Stimulated activated naive CD8-positive, alpha-beta T cell treated with anti-CD3 and anti-CD28 coated beads, Interleukin-15, Interleukin-2, amounts not matched to agents 100 ng/mL and 50 ng/mL, for 24 hours (primary cell): ENCODE data around the gene FAM120A.

ENCODE experiments used
- H3K27ac Mint-ChIP-seq: one replicate; pipeline ENCODE4 v1.8.0; 2021; ENCODE audit warnings: mild to moderate bottlenecking, mixed read lengths
- H3K27me3 Mint-ChIP-seq: one replicate; pipeline ENCODE4 v1.8.0; 2021; ENCODE audit warnings: mixed read lengths
- H3K36me3 Mint-ChIP-seq: one replicate; pipeline ENCODE4 v1.8.0; 2021; ENCODE audit warnings: low read depth, mixed read lengths
- H3K4me1 Mint-ChIP-seq: one replicate; pipeline ENCODE4 v1.8.0; 2021; ENCODE audit warnings: low read depth, mixed read lengths
- H3K4me3 Mint-ChIP-seq: one replicate; pipeline ENCODE4 v1.8.0; 2021; ENCODE audit warnings: mild to moderate bottlenecking, mixed read lengths
- H3K9me3 Mint-ChIP-seq: one replicate; pipeline ENCODE4 v1.8.0; 2021; ENCODE audit warnings: mixed read lengths

Gene FAM120A, protein sequence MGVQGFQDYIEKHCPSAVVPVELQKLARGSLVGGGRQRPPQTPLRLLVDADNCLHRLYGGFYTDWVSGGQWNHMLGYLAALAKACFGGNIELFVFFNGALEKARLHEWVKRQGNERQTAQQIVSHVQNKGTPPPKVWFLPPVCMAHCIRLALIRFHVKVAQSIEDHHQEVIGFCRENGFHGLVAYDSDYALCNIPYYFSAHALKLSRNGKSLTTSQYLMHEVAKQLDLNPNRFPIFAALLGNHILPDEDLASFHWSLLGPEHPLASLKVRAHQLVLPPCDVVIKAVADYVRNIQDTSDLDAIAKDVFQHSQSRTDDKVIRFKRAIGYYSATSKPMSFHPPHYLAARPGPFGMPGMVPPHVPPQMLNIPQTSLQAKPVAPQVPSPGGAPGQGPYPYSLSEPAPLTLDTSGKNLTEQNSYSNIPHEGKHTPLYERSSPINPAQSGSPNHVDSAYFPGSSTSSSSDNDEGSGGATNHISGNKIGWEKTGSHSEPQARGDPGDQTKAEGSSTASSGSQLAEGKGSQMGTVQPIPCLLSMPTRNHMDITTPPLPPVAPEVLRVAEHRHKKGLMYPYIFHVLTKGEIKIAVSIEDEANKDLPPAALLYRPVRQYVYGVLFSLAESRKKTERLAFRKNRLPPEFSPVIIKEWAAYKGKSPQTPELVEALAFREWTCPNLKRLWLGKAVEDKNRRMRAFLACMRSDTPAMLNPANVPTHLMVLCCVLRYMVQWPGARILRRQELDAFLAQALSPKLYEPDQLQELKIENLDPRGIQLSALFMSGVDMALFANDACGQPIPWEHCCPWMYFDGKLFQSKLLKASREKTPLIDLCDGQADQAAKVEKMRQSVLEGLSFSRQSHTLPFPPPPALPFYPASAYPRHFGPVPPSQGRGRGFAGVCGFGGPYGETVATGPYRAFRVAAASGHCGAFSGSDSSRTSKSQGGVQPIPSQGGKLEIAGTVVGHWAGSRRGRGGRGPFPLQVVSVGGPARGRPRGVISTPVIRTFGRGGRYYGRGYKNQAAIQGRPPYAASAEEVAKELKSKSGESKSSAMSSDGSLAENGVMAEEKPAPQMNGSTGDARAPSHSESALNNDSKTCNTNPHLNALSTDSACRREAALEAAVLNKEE

DNA sequence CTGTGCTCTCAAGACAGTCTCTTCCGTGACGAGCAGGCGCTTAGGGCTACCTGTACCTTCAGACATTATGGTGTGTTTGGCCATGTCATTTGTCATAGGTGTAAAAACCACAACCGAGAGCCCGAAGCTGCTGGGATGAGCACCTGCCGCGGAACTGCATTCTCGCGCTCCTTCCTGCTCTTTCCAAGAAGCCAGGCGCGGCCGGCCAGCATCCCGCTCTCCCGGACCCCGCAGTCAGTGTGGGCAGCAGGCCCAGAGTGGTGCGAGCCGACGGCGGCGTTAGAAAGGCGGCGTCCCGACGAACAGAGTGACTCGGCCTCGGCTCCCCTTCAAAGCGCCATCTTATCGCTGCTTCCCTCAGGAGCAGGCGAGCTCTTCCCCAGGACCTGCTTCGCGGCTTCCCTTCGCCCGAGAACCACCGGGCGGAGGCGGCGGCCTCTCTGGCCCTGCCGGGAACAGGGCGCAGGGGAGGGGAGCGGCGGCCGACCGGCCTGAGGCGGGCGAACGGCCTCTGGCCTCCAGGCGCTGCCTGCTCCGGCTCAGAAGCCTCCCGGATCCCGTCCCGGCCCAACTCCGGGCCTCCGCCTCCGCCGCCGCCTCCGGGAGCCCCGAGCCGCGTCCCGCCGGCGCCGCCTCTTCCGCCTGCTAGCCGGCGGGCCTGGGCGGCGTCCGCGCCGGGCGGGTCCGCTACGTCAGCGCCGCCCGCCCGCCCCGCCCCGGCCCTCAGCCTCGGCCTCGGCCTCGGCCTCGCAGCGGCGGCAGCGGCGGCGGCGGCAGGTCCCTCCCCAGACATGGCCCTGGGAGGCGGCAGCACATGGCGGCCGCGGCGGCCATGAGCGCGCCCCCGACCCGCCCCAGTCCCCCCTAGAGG, at the start of gene FAM120A:
FAM120A (plus strand) TSS at position 741 of the 871 bp plus-strand sequence. CDS start 231 bp downstream, outside the sequence.
- H3K9me3 Mint-ChIP-seq: no peaks in the 10 kb centered on the region
- H3K36me3 Mint-ChIP-seq: peaks cover 61% of the 10 kb centered on the region
- peaks cover 42% of the 10 kb centered on the region for H3K4me1 Mint-ChIP-seq
- H3K27ac Mint-ChIP-seq: peak within 1 kb of the TSS; percentile 95
- no peaks in the 10 kb centered on the region for H3K27me3 Mint-ChIP-seq
- peak within 1 kb of the TSS; percentile 94 for H3K4me3 Mint-ChIP-seq

DNA sequence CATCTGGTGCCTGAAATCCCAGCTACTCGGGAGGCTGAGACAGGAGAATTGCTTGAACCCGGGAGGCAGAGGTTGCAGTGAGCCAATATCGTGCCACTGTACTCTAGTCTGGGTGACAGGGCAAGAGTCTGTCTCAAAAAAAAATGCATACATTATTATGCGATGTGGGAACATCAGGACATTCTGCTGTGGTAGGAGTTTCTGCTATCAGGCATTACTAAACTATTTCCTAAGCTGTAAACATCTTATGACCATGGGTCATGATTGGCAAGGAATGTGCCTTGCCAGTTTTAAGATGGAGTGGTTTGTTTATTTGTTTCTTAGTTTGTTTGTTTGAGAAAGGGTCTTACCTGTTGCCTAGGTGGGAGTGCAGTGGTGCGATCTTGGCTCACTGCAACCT, 45.1 kb upstream of the FAM120A start:
- no peak overlapping the region for H3K4me3 Mint-ChIP-seq
- peaks cover 9% of the 10 kb centered on the region for H3K27me3 Mint-ChIP-seq
- H3K36me3 Mint-ChIP-seq: no peaks in the 10 kb centered on the region
- H3K4me1 Mint-ChIP-seq: no peaks in the 10 kb centered on the region
- H3K9me3 Mint-ChIP-seq: no peaks in the 10 kb centered on the region
- H3K27ac Mint-ChIP-seq: no peak overlapping the region

DNA sequence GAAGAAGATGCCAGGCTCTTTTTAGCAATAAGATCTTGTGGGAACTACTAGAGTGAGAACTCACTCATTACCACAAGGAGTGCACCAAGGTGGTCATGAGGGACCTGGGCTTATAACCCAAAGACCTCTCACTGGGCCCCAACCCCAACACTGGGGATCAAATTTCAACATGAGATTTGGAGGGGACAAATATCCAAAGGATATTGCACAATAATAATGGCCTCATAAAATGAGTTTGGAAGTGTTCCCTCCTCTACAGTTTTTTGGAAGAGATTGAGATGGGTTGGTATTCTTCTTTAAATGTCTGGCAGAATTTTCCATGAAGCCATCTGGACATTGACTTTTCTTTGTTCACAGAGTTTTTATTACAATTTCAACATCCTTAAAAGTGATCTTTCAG, 38.0 kb upstream of the FAM120A start:
- no peak overlapping the region for H3K27ac Mint-ChIP-seq
- H3K4me1 Mint-ChIP-seq: peaks cover 7% of the 10 kb centered on the region
- no peaks in the 10 kb centered on the region for H3K36me3 Mint-ChIP-seq
- peaks cover 32% of the 10 kb centered on the region for H3K27me3 Mint-ChIP-seq
- no peaks in the 10 kb centered on the region for H3K9me3 Mint-ChIP-seq
- H3K4me3 Mint-ChIP-seq: no peak overlapping the region

DNA sequence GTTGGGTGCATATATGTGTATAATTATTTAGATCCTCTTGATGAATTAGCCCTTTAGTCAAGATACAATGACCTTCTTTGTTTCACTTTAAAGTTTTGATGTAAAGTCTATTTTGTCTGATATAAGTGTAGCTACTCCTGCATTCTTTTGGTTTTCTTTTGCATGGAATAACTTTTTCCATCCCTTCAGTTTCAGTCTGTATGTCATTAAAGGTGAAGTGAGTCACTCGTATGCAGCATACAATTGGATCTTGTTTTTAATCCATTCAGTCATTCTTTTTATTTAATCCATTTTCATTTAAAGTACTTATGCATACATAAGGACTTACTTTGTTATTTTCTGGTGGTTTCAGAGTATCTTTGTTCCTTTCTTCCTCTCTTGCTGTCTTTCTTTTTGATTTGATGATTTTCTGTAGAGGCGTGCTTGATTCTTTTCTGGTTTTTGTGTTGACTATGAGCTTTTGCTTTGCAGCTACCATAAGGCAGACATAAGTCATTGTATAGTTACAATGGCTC, 36.3 kb upstream of the FAM120A start:
- Mint-ChIP-seq H3K9me3 (peaks cover 9% of the 10 kb centered on the region), H3K27me3 (peaks cover 29% of the 10 kb centered on the region)

DNA sequence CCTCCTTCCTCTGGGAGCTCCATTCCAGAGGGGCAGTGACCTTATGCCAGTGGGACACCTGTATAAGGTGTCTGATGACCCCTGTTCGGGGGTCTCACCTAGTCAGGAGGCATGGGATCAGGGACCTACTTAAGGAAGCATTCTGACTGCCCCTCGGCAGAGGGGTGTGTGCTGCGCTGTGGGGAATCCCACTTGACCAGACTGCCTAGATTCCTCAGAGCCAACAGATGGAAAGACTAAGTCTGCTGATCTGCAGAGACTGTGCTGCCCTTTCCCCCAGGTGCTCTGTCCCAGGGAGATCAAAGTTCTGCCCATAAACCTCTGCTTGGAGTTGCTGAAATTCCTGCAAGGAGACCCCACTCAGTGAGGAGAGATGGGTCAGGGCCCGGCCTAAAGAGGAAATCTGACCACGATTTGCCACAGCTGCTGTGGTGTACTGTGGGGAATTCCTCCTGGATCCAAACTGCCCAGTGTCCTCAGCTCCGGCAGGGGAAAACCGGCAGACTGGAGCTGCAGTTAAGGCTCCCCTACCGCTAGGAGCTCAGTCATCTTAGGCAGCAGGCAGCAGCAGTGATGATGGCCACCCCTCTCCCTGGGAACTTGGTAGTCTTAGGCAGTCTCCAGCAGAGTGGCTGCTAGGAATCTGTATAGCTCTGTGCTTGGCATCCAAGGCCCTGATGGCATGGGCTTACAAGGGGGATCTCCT, 34.8 kb upstream of the FAM120A start:
- no peak overlapping the region for H3K27ac Mint-ChIP-seq
- H3K9me3 Mint-ChIP-seq: peaks cover 9% of the 10 kb centered on the region

More for the DNA sequence above, 36.3 kb upstream of the FAM120A start:
- Mint-ChIP-seq H3K27ac (no peak overlapping the region), H3K4me3 (no peak overlapping the region), H3K4me1 (peaks cover 7% of the 10 kb centered on the region), H3K36me3 (peaks cover 6% of the 10 kb centered on the region)

DNA sequence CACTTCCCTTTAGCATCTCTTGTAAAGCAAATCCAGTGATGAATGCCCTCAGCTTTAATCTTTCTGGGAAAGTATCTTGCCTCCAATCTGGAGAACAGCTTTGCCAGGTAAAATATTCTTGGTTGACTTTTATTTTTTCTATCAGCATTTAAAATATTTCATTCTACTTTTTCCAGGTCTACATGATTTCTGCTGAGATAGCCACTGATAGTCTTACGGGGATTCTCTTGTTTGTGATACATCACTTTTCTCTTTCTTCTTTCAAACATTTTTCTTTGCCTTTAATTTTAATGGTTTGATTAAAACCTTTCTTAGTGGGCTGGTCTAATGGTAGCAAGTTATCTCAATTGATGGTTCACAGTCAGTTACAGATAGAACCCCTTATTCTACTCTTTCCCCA, 33.9 kb upstream of the FAM120A start:
- Mint-ChIP-seq H3K9me3 (peaks cover 9% of the 10 kb centered on the region), H3K27me3 (peaks cover 23% of the 10 kb centered on the region), H3K27ac (no peak overlapping the region), H3K36me3 (peaks cover 6% of the 10 kb centered on the region), H3K4me1 (peaks cover 7% of the 10 kb centered on the region), H3K4me3 (no peak overlapping the region)

More for the DNA sequence above, 34.8 kb upstream of the FAM120A start:
- H3K4me3 Mint-ChIP-seq: no peak overlapping the region
- H3K36me3 Mint-ChIP-seq: peaks cover 6% of the 10 kb centered on the region
- peaks cover 7% of the 10 kb centered on the region for H3K4me1 Mint-ChIP-seq
- H3K27me3 Mint-ChIP-seq: peaks cover 29% of the 10 kb centered on the region

DNA sequence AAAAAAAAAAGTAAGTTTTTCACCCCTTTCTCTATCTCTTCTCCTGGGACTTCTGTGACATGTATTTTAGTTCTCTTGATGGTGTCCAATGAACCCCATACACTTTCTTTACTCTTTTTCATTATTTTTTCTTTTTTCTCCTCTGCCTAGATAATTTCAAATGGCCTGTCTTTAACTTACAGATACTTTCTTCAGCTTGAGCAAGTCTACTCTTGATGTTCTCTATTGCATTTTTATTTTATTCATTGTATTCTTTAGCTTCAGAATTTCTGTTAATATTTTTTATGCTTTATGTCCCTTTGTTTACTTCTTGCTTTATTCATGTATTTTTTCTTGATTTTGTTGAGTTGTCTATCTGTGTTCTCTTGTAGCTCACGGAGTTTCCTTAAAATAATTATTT, 32.5 kb upstream of the FAM120A start:
- Mint-ChIP-seq H3K27ac (no peak overlapping the region), H3K4me3 (no peak overlapping the region), H3K4me1 (peaks cover 7% of the 10 kb centered on the region), H3K27me3 (peaks cover 13% of the 10 kb centered on the region), H3K36me3 (peaks cover 6% of the 10 kb centered on the region), H3K9me3 (peaks cover 9% of the 10 kb centered on the region)

DNA sequence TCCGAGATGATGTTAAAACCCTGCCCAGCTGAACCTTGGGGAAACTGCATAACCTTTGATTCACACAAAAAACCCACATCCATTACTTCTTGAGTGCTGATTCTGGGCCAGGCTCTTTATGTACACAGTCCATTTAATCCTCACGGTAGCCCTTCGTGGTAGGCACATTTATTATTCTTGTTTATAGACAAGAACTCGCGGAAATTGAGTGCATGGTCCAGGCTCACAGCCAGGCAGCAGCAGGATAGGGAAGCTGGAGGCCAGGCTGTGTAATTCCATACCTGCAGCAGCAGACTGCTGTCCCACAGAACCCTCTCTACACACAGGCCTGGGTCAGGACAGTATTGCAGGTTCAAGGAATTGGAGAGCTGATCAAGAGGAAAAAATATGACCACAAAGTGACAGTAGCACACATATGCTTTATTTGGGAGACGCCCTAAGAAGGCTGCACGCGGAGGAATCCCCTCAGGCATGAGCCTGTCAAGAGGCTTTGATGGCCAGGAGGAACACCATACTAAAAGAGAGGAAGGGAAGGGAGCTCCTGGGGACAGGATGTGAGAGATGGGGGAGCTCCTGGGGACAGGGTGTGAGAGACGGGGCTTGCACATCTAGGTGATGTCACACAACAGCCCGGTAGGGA, 28.4 kb upstream of the FAM120A start:
- Mint-ChIP-seq H3K27me3 (peaks cover 11% of the 10 kb centered on the region), H3K4me1 (no peaks in the 10 kb centered on the region), H3K27ac (no peak overlapping the region), H3K36me3 (peaks cover 6% of the 10 kb centered on the region), H3K4me3 (no peak overlapping the region), H3K9me3 (peaks cover 13% of the 10 kb centered on the region)

DNA sequence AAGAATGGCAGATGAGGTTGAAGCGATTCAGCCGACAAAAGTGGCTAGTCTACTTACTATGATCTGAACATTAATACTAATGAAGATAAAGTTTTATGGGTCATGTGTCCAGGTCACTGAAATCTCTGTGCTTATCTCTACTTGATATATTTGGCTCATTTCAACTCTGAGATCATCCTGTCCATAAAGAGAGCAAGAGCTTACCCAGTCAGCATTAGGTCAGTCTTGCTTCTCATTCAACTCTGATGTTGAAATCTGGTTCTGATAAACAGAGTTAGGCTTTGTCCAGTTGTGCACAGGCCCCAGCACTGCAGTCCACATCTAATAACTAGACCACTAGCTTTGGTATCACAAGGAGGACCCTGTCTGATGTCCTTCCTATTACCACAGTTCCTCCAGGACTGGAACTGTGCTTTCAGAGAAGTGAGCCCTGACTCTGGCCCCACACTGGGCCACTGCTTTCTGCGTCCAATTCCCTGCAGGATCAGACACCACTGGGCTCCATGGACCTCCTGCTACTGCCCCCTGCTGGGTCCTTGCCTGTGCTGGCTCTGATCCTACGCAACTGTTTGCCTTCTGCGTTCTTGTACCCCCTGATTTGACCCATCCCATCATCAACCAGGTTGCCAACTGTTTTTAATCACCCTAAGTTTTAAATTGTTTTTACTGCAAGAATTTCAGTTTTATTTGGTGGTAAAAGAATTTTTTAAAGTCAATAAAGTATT, 23.7 kb upstream of the FAM120A start:
- Mint-ChIP-seq H3K4me3 (no peak overlapping the region), H3K4me1 (no peaks in the 10 kb centered on the region), H3K27ac (no peak overlapping the region), H3K9me3 (peaks cover 4% of the 10 kb centered on the region), H3K36me3 (no peaks in the 10 kb centered on the region), H3K27me3 (peaks cover 11% of the 10 kb centered on the region)

DNA sequence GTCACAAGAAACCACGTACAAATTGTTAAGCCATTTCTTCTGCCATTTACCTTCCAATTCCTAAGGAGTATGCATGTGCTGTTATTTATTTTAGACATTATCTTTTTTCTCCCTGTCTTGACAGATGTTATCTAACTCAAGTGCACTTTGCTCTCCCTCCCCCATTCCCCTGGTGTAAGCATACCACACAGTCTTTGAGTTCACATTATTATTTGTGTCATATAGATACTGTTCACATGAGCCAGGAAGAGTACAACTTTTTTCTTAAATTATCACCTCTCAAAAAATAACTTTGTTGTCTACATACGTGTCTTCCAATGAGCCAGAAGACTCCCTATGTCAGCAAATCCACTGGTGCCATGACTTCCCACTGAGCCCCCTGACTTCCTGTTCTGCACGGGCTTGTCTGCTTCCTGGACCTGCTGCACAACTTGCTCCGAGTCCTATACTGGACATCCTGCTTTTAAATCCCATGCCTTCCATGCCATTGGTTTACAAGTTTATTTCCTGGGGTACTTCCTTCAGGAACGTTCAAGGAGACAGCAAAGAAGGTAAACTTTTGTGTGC, 19.9 kb upstream of the FAM120A start:
- Mint-ChIP-seq H3K36me3 (no peaks in the 10 kb centered on the region), H3K27me3 (no peaks in the 10 kb centered on the region), H3K4me1 (no peaks in the 10 kb centered on the region), H3K9me3 (no peaks in the 10 kb centered on the region), H3K4me3 (no peak overlapping the region), H3K27ac (no peak overlapping the region)

DNA sequence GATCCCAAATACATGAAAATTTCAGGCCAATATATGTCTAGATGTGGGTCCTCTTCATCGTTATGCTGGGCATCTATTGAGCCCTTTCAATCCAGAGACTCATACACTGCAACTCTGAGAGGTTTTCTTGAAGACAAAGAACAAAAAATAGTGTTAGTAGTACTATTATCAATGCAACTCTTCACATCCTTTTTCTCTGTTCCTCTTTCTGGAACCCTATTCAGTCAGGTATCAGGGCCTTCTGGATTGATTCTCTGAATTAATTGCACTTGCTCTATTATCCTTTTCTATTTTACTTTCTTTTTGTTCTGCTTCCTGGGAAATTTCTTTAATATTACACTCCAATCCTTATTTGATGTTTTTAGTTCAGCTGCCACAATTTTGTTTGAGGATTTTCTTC, 18.5 kb upstream of the FAM120A start:
- H3K27ac Mint-ChIP-seq: no peak overlapping the region
- H3K4me1 Mint-ChIP-seq: no peaks in the 10 kb centered on the region
- no peak overlapping the region for H3K4me3 Mint-ChIP-seq
- H3K36me3 Mint-ChIP-seq: no peaks in the 10 kb centered on the region
- H3K9me3 Mint-ChIP-seq: no peaks in the 10 kb centered on the region
- no peaks in the 10 kb centered on the region for H3K27me3 Mint-ChIP-seq

DNA sequence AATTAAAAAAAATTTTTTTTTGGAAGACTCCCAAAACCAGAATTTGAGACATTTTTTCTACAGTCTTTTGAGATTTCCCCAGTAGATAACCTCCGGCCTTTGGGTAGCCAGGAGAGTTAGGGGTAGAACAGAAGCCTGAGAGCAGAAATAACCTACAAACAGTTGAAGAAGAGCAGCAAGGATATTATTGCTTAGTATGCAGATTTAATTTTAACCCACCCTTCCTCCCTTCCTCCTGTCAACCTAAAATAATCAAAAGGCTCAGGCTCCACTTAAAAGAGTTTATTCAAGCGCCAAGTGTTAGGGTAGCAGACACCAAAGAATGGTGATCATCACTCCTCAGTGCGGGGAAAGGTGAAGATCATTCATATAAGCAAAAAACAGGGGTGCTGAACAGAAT, 17.4 kb upstream of the FAM120A start:
- H3K4me3 Mint-ChIP-seq: no peak overlapping the region
- H3K27me3 Mint-ChIP-seq: no peaks in the 10 kb centered on the region
- no peaks in the 10 kb centered on the region for H3K9me3 Mint-ChIP-seq
- no peaks in the 10 kb centered on the region for H3K4me1 Mint-ChIP-seq
- no peak overlapping the region for H3K27ac Mint-ChIP-seq
- no peaks in the 10 kb centered on the region for H3K36me3 Mint-ChIP-seq
